ENCODE data around the gene TRIM33. TPM values are rescaled to one million over a fixed set of nuclear protein-coding genes. Genes with fewer than 3 reads are reported as not detected.

The TRIM33 gene
- total RNA-seq, 1 experiment from 2014 or later = 41.2 TPM

GRCh38 chr1:114368560-114369255, 142.3 kb downstream of the TRIM33 start:
- no peak for DNase-seq (ENCODE audit: low read depth, low spot score)
- intact Hi-C loops (cut with micrococcal nuclease) = no loop called here
- H3K27me3 ChIP-seq (ENCODE audit: insufficient read depth, low read length) = no peaks in the 10 kb centered on the region
- H3K4me2 ChIP-seq (ENCODE audit: low read length) = no peak overlapping the region
- peaks cover 4% of the 10 kb centered on the region in 2 experiments; a peak in 1 of 4 replicates for H3K9me3 ChIP-seq (ENCODE audit: control insufficient read depth in 1 of 2, insufficient read depth in 1 of 2, low read depth in 1 of 2, low read length in 2 of 2)
- TF ChIP-seq JUND (IDR thresholded peaks at IDR 0.05) (no peak), SRF (IDR thresholded peaks at IDR 0.05; ENCODE audit: low read depth) (no peak), POLR2A (IDR thresholded peaks at IDR 0.05; ENCODE audit: borderline replicate concordance, extremely low read depth, insufficient read depth, insufficient read length) (no peak), CBX3 (IDR thresholded peaks at IDR 0.05; ENCODE audit: low read depth) (no peak), ZNF274 (IDR thresholded peaks at IDR 0.05; ENCODE audit: low read depth, low read length) (no peak), TCF7L2 (IDR thresholded peaks at IDR 0.05; ENCODE audit: borderline replicate concordance, extremely low read depth, insufficient read depth, insufficient read length) (no peak), ZBTB33 (IDR thresholded peaks at IDR 0.05; ENCODE audit: extremely low read depth, insufficient replicate concordance, low read length) (no peak), EZH2 (IDR thresholded peaks at IDR 0.05) (no peak)
- no peaks in the 10 kb centered on the region for H3K4me1 ChIP-seq (ENCODE audit: control insufficient read depth in 1 of 2, insufficient read depth in 2 of 2, low read length in 2 of 2)
- no peaks in the 10 kb centered on the region for H3K36me3 ChIP-seq (ENCODE audit: control insufficient read depth in 1 of 2, insufficient read depth in 2 of 2, low read length in 2 of 2)
- no peaks in the 10 kb centered on the region for H3K9me2 ChIP-seq (ENCODE audit: insufficient read depth)
- no TSS peak for BruUV-seq (replicated peaks)
- no peaks in the 10 kb centered on the region for H4K20me1 ChIP-seq (ENCODE audit: insufficient read depth)
- no peak overlapping the region for H2AFZ ChIP-seq (ENCODE audit: low read depth, low read length, poor library complexity, severe bottlenecking)
- no peak overlapping the region for H3K9ac ChIP-seq (ENCODE audit: low read length)
- ChIA-PET CTCF (no interaction called here), RAD21 (ENCODE audit: low non-redundant PET in 1 of 2, low total read pairs in 2 of 2, uncharacterized antibody in 2 of 2, unreplicated experiment in 2 of 2) (no interaction called here), POLR2A (no interaction called here)
- H3K27ac ChIP-seq (ENCODE audit: low read depth, low read length) = no peak overlapping the region
- no peaks in the 10 kb centered on the region for H3K79me2 ChIP-seq (ENCODE audit: insufficient read depth, low read length)
- no peak overlapping the region for H3K4me3 ChIP-seq (replicated peaks in 1 of 2; ENCODE audit: low read depth in 1 of 2, low read length in 2 of 2)
- no peak for ATAC-seq
